CD4-positive, alpha-beta T cell treated with Interleukin-4 for 1 hour (primary cell): ENCODE measurements around the gene CEP170.

Experiments used
- DNase-seq, 2 donors: peaks; one replicate each; pipeline ENCODE4 v3.0.0-alpha.2; 2020 to 2022

The CEP170 gene

DNA sequence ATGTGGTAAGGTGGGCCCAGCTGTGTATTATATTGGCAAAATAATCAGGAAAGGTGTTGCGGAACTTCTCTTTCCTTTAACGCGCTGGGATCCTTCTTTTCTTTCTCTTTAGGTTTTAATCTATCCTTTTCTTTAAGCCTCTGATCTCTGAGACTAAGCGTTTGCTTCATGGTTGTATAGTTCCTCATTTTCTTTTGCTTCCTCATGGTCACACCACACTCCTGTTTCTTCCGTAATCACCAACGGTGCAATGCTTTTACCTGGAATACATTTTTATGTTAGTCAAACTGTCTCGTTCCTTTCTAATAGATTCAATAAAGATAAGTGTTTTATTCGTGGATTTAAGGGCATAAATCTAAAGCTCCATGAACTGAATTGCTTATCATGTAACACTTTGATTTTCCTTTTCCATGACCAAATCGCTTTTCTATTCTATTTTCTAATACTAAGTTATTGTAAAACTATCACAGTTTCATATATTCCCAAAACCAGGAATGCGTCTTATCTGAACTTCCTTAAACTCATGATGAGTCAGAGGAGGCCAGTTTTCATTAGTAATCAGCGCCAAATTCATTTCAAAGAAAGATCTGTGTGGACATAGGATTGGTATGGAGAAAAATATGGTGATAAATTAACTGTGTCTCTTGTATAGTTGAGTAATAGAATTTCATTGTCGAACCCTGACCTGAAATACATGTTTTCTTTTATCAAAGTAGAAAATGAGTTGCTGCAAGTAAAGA lies 13.0 kb upstream of the CEP170 start:
- DNase-seq, result no peak

GRCh38 chr1:243267471-243267880 lies 12.4 kb upstream of the CEP170 start:
- DNase-seq, result peak in 1 of 2 donors; percentile 31

DNA sequence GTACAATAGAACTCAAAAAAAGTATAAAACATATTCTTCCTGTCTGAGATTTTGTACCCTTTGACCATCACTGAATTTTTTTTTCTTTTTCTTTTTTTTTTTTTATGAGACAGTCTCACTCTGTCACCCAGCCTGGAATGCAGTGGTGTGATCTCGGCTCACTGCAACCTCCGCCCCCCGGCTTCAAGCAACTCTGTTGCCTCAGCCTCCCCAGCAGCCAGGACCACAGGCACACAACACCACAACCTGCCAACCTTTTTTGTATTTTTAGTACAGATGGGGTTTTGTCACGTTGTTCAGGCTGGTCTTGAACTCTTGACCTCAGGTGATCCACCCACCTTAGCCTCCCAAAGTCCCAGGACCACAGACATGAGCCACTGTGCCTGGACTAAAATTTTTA lies 11.2 kb upstream of the CEP170 start:
- DNase-seq, result no peak

DNA sequence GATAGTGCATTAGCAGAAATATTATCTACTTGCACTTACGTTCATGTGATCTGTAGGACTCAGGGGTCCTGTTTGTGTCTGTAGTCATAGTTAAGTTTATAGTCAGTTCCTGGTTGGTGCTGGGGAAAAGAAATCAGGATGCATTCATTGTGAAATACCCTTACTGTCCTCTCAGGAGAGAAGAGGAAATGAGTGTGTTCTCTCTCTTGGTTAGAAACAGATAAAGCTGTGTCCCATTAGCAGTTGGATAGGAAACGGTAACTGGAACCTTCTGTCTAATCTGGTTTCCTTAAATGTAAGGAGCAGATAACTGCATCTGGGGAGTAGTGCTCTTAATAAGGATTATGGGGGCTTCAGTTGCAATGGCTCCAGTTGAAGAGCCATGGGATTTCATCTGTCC lies 9.6 kb upstream of the CEP170 start:
- DNase-seq, result no peak

DNA sequence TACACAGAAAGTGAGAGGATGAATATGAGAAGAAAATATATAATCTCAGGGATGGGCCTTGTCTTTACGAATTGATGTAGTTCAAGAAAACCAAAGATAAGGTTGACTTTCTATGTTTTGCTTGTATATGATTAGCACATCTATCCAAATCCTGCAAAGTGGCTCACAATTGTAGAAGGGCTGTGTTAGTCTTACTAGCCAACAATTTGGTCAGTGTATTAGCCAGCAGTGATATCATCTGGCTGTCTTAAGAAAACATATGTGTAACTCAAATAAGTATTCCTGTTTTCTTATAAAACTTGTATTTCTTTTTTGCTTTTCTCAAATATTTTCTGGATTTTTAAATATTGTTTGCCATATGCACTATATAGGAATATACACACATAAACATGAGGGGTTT lies 6.3 kb upstream of the CEP170 start:
- no peak for DNase-seq

DNA sequence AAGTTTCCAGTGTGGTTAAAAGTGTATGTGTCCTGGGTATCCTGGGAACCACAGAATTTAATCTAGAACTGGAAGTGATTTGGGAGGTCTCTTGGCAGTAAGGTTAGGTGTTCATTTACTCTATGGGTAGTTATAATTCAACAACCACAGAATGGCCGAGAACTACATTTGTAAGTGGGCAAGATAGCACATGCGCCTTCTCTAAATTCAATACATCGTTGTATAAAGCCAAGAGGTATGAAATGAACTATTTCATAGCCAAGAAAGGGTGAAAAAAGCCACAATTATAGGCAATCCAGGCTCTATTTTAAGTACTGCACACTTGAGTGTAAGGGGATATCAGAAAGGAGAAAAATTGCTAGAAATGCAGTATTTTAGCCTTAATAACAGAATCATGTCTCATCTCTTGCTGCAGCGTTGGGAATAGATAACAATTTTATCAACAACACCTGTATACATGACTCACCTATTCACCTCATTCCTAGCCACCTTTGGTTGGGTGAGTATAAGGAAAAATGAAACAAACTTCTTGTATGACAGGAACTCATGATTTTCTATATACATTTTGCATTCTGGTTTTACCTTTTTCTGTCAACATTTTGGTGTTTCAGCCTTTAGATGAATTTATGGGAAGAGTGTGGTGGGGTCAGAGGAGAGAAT lies 5.3 kb upstream of the CEP170 start:
- DNase-seq, result no peak

DNA sequence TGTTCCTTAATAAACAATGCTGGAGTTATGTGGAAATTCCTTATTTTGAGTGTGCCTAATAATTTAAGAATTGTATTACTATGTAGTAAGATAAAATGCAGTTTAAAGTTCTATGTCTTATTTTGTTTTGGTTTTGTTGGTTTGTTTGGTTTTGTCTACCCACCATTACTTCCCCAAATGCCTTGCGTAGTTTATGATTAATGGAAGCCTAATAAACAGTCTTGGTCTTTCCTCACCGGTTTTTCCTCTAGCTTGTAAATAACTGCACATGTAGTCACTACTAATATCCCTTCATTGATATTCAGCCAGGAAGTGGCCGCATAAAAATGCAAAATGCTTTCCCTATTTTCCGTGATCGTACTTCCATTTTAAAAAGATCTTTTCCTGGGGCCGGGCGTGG lies 3.6 kb upstream of the CEP170 start:
- no peak for DNase-seq

DNA sequence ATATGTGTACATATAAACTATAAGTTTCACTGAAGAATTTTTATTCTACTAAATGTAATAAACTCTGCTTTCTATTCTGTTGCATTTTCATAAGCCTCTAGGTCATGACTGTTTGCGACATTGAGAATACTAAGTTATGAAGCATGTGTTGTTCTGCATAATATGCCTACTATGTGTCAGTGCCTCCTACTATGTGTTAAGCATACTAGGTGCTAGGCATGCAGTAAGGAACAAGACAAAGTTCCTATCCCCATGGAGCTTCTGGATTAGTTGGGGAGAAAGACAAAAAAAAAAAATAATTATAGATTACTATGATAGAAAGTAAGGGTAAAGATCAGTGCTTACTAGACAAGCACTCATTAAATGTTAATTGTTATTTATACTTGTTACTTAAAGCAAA lies 2.1 kb upstream of the CEP170 start:
- no peak for DNase-seq

DNA sequence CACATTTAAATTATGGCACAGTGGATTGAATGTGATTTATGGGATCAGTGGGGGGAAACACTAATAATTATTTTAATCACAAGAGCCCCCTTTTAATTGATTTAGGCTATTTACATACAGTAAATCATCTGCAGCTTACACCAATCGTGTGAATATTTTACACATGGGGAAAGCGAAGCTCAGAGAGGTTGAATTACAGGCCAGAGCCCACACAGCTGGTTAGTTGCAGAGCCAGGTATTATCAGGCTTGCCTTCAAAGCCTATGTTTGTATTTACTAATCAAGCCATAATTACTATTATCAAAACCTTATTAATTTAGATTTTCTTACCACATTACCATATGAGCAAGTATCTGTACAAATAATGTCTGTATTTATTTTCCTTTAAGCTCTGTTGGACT lies 1.5 kb upstream of the CEP170 start:
- DNase-seq, result no peak

DNA sequence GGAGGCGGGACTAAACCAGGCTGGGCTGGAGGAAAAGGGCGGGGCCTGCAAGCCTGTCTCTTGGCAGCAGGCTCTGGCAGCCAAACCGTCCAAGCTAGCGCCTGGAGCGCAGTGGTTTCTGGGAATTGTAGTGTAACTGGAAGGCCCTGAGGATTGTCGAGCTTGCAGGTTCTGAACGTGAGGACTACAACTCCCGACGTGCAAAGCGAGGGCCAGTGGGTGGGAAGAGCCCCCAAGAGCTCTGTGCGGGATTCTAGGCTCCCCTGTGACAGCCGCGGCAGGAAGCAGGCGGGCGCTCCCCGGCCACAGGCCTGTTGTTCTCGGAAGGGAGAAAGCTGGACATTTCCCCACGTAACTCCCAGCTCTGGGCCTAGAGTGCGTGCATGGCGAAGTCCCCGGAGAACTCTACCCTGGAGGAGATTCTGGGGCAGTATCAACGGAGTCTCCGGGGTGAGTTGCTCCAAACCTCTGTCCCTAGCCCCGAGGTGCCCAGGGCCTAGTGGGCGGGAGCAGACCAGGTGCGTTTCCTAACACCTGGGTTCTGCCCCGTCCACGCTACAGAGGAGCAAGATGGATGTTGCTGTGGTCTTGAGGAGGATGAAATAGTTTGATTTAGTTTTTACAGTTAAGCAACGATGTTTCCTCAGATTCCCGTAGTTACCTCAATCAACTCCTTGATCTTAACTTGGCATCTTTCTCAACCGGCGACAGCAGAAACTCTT lies 871 bp upstream of the CEP170 start, which contains the start of gene SDCCAG8:
Gene SDCCAG8 (plus strand): TSS at position 251 of the 722 bp plus-strand sequence. CDS start 133 bp downstream, at position 384.
- DNase-seq, result peak; percentile 97

DNA sequence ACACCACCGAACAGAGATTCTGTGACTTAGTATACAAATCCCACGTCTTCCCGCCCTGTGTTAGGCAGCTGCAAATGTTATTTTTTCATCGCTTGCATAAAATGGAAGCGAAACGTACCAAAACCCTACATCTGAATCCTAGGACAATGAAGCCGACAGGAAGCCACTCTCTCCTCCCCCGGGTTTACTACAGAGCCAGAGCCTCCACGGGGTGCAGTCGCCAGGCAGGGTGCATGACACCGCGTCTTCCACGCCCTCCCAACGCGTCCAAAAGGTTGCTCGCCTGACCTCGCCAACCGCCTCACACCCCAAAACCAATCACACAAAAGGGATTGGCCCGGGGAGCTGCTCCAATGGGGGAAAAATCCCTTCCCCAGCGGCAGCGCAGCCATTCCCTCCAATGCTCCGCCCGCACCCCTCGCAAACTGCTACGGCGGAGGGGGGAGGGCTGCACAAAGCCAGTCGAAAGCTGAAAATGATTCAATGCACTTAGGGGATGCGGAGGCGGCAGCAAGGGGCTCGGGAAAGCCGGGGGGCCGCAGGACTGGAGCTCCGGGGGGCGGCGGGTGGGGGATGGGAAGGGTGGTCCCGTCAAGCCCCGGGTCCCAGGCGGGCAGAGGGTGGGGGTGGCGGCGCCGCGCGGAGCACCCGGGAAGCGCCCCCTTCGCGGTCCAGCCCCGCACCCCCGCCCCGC lies 701 bp downstream of the CEP170 start:
- DNase-seq, result peak; percentile 59 to 68

DNA sequence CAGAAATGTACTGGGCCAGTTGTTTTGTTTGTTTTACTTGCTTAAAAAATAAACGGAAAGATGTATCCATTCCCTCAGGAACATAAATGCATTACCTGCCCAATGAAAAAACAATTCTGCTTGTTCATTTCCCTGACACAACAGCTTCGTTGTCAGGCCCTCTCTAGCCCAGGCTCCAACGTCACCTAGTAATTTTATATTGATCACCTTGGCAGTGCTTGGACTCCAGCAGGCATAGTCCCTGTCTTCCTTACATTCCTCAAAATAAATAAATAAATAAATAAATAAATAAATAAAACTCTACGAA lies 1.2 kb downstream of the CEP170 start:
- peak in 1 of 2 donors; percentile 18 for DNase-seq

GRCh38 chr1:243253211-243253925 lies 1.7 kb downstream of the CEP170 start:
- DNase-seq, result peak in 1 of 2 donors; percentile 6

DNA sequence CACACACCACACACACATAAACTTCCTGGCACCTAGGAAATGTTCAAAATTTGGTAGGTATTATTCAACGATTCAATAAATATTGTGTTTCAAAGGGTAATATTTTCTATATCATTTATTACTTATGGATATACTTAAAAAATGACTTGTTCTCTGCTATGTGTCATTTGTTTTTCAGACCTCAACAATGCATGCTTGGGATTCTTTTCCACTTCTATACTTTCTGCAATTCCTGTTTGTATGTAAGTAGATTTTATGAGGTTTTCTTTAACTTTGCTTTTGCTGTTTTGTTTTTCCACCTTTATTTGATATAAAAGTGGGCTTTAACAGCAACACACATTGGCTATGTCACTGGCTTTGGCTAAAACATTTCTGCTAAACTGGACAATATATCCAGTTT lies 3.5 kb downstream of the CEP170 start:
- DNase-seq, result no peak

- no peak for DNase-seq
These were observed 5.0 kb downstream of the CEP170 start for GRCh38 chr1:243250102-243250501.

- no peak for DNase-seq
These were observed 5.9 kb downstream of the CEP170 start for GRCh38 chr1:243249214-243249613.

DNA sequence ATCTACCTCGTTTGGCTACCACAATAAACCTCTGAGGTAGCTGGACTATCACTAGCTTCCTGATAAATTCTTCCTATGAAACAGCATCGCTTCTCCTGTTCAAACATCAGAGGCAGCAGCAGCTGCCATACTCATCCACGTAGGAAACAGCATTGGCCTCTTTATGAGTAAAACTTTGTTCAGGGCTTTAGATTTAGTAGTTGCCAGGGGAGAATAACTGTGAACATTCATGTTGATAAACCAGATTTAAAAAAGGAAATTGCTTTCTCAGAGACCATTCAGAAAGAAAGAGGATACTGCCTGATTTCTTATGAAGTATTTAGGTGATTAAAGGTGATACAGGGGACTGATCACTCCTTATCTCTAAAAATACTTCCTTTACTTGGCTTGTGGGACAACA lies 7.2 kb downstream of the CEP170 start:
- DNase-seq, result no peak

- no peak for DNase-seq
These were observed 8.2 kb downstream of the CEP170 start for GRCh38 chr1:243246916-243247315.

GRCh38 chr1:243244432-243244841 lies 10.6 kb downstream of the CEP170 start:
- DNase-seq, result no peak

DNA sequence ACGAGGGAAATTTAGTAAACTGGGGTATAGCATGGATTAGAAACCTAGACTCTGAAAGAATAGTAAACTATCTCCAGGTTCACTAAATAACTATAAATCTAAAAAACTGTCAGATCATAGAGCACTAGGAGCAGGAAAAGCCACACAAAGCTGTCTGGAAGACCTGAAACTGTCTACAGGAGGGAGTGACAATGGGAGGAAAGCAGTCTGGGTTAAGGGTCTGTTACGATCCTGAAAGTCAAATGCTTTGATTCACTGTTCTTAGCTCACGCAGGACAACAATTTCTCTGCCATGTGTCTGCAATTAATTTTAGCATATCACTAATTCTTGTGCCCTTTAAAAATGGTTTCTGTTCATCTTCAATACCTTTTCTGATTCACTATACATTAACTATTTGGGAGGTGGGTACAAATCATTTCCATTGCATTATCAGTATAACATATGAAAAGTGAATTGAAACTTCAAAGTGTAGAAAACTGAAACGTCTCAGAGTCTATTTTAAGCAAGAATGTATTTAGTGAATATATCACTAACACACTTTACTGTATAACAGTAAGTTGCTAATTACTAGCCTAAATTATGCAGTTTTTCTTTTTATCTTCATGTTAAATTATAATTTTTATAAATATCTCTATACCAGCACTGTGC lies 18.4 kb downstream of the CEP170 start:
- no peak for DNase-seq

GRCh38 chr1:243234978-243235647 lies 20.0 kb downstream of the CEP170 start:
- DNase-seq, result no peak

- DNase-seq, result no peak
These were observed 21.2 kb downstream of the CEP170 start for GRCh38 chr1:243233908-243234307.
